ENCODE results near the gene CELA1.
"Not testable (repeated sequence)": the region's sequence is repeated elsewhere in the genome, so short reads cannot be mapped to it uniquely, and the experiment has no call there.

Gene CELA1

DNA sequence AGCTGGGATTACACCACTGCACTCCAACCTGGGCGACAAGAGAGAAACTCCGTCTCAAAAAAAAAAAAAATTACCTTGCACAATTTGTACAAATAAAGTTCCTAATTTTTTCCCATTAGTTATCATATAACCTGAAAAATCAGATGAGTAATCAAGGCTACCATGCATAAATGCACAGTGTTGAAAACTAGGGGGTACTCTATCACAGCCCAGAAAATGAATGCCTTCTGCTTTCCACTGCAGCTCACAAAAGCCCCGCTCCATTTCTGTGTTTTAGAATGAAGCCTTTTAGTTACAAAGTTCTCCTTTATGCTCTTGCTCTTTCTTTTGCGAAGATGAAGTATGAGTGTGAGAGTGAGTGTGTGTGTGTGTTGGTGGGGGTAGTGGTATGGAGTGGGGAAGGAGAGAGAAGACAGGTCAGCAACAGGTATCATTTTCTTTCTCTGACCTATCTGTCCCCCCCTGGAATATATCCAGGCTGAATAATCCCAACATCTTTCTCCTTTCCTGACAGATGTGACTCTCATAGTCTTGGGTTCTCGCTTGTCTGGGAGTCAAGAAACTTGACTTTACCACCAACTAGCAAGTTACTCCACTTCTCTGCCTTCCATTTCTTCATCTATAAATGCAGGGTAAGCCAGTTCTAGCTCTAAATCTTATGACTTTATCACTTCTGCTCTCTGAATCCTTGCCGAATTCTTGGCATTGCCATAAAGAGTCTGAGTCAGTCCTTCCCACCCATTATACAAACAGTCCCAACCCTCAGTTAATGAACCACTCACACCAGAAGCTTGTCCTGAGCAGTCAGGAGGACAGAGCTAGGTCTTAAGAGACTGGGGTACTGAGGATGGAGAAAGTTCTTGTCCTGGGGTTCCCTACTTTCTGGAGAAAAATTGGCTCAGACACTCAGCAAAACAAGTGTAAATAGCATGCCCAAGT, 38.6 kb downstream of the CELA1 start:
- no peak for DNase-seq

- DNase-seq, result no peak
These were observed 40.0 kb downstream of the CELA1 start for GRCh38 chr12:51306507-51306906.

- not testable (repeated sequence) for DNase-seq
These were observed 45.7 kb downstream of the CELA1 start for GRCh38 chr12:51300768-51301167.

DNA sequence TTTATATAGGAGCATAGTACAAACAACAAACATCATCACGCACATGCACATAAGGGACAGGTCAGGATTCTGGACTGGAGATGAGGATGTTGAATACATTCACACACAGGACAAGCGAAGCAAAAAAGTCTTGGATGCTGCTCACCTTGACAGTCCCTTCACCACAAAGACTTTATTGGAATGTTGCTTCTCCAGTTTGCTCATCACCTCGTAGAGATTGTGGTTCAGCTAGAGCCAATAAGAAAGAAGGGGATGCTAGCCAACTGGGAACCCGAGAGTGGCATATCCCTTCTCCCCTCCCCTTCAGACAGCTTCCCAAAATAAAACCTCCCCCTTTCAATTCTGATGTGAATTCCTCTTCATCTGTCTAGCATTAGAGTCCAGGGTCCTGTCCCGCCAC, 50.8 kb downstream of the CELA1 start:
- DNase-seq, result no peak

DNA sequence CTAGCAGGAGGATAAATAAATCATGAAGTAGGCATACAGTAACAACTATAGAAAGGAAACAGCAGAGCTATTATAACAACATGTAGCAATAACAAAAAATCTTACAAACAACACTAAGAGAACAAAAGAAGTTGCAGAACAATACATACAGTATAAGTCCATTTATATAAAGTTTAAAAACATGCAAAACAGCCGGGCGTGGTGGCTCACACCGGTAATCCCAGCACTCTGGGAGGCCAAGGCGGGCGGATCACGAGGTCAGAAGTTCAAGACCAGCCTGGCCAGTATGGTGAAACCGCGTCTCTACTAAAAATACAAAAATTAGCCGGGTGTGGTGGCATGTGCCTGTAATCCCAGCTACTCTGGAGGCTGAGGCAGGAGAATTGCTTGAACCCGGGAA, 52.4 kb downstream of the CELA1 start:
- DNase-seq, result not testable (repeated sequence)

DNA sequence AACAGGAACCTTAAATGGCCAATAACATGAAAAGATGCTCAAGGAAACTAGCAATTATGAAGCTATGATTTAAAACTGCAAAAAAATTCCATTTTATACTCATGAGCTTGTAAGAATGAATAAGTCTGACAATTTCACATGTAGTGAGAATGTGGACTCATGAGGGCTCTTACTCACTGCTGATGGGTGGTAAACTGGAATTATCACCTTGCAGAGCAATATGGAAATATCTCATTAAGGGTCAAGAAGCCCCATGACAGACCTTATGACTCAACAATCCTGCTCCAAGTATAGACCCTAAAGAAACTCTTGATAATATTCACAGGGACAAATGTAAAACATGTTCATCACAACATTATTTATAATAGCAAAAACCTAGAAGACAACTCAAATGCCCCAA, 52.8 kb downstream of the CELA1 start:
- DNase-seq, result no peak

GRCh38 chr12:51291603-51292513, 54.6 kb downstream of the CELA1 start:
- DNase-seq, result not testable (repeated sequence)

DNA sequence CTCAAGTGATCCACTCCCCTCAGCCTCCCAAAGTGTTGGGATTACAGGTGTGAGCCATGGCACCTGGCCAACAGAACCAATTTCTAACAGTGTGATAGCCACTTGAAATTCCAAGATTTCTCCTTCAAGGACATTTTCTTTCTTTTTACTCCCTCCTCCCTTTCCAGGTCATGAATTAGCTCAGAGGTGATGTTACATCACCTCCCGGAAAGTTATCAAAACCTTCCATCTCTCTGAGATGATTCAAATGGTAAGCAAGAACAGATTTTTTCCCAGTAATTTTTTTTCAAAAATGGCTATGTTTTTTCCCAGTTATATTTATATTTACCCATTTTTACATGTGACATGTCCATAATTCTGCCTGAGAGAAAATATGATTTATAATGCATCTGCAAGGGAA, 60.6 kb downstream of the CELA1 start:
- DNase-seq, result no peak

DNA sequence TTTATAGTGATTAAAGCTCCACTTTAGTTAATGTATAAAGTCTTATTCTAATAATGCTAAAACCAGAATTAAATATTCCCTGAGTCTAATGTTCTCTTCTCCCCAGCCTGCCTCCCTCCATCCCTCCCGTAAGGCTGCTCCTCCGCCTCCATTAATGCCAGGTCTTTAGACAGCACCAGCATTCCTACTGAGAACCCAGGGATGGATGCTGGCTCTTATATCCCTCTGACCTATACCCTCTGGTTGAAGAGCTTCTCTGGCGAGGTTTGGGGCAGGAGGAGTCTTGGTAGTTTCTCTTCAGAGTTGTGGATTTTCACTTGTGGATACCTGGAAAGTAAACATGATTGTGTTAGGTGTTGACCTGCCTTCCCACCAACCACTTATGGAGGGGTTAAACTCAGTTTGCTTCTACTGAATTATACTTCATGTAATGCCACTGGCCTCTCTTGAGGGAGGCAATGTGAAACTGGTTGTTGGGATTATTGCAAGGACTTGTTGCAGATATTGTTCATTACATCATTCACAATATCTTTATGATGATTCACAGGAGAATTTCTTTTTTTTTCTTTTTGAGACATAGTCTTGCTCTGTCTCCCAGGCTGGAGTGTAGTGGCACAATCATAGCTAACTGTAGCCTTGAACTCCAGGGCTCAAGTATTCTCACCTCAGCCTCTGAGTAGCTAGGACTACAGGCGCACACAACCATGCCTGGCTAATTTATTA, 65.1 kb downstream of the CELA1 start:
- DNase-seq, result no peak

All from stimulated activated CD4-positive, alpha-beta T cell treated with anti-CD3 and anti-CD28 coated beads, Interleukin-2, amount 100 ng/mL, for 24 hours (primary cell).